HEK293T (cell line): Measurements from ENCODE around the gene SCARB1.

Experiments
- BHLHE40 ChIP-seq: fragments of 450-650 bp; IDR thresholded peaks from 2 replicates; pipeline ENCODE4 v1.6.1; 2016; ENCODE audit warnings: mild to moderate bottlenecking, moderate library complexity, borderline replicate concordance
- ELF4 ChIP-seq: fragments of 450-650 bp; IDR thresholded peaks from 2 replicates; pipeline ENCODE4 v1.6.1; 2017; ENCODE audit warnings: antibody characterized with exemption
- HDGF ChIP-seq: fragments of 450-650 bp; IDR thresholded peaks from 2 replicates; pipeline ENCODE4 v1.6.1; 2017; ENCODE audit warnings: antibody characterized with exemption, borderline replicate concordance
- PKNOX1 ChIP-seq: fragments of 450-650 bp; IDR thresholded peaks from 2 replicates; pipeline ENCODE4 v1.6.1; 2016
- SP1 ChIP-seq: fragments of 450-650 bp; IDR thresholded peaks from 2 replicates; pipeline ENCODE4 v1.6.1; 2017
- ZNF384 ChIP-seq: fragments of 450-650 bp; IDR thresholded peaks from 2 replicates; pipeline ENCODE4 v1.6.1; 2016

- TF ChIP-seq HDGF (no peak), ELF4 (no peak), PKNOX1 (no peak), BHLHE40 (no peak), ZNF384 (no peak), SP1 (no peak)
Observed at GRCh38 chr12:124770728-124771127, 92.9 kb downstream of the SCARB1 start.
